ENCODE measurements around the gene NDUFA5.

NDUFA5 gene

GRCh38 chr7:123500878-123501489, 56.6 kb downstream of the NDUFA5 start:
- no peak for DNase-seq

GRCh38 chr7:123499211-123499970, 58.2 kb downstream of the NDUFA5 start:
- no peak for DNase-seq

GRCh38 chr7:123498601-123499000, 59.0 kb downstream of the NDUFA5 start:
- no peak for DNase-seq

GRCh38 chr7:123498031-123498430, 59.6 kb downstream of the NDUFA5 start:
- DNase-seq, result no peak

GRCh38 chr7:123494193-123494796, 63.3 kb downstream of the NDUFA5 start:
- DNase-seq, result no peak

- DNase-seq, result no peak
Observed at GRCh38 chr7:123492485-123492884, 65.1 kb downstream of the NDUFA5 start.
